Heart left ventricle (tissue), 13 donors: ENCODE data around the gene PUS1.
"Not testable (repeated sequence)": the region's sequence is repeated elsewhere in the genome, so short reads cannot be mapped to it uniquely, and the experiment has no call there.

Experiments
- POLR2A ChIP-seq, 2 donors: fragments of 450-650 bp; IDR thresholded peaks; one replicate each; pipeline ENCODE4 v1.6.1; 2017; ENCODE audit warnings: antibody characterized with exemption in 2 of 2, mild to moderate bottlenecking in 2 of 2, moderate library complexity in 2 of 2
- TF ChIP-seq, protein P1 (sequence below), 12 donors: fragments of 200-600 bp; sonication (generic) in 4 of 12; IDR thresholded peaks; one replicate each; pipeline versions ENCODE4 v1.5.0 to v1.8.0; 2018 to 2022; ENCODE audit warnings: antibody characterized with exemption in 12 of 12, mild to moderate bottlenecking in 5 of 12
- donor health status: ischemic (EF 13 %, LVEDD 7.1; RV severe dilation, severe dysfunction).
- donor health status: DM: no; HTN: yes; CAD: no.
- donor health status: DM: no; HTN: no; CAD: no.
- donor health status: ischemic (EF 25% LVEDD 6.9; RV normal size, moderate dysfunction).
- donor health status: ischemic (EF 25% LVEDD 5.7; RV mildly dilated, moderate dysfunction).
- donor health status: ischemic (EF 35%, LVEDD 5.7; RV mildly dilated, moderate dysfunction).
- donor health status: nonischemic (EF 11% LVEDD 7.7; RV severe dilation, severe dysfunction).
- donor health status: DM: yes; HTN: yes; CAD: no.
- donor health status: PGD.
- donor health status: ischemic (EF 29% LVEDD 5.4; RV normal size, mild dysfunction).
- donor health status: nonischemic (EF 23%, LVEDD 6.1; RV moderate dilation, normal function).

DNA sequence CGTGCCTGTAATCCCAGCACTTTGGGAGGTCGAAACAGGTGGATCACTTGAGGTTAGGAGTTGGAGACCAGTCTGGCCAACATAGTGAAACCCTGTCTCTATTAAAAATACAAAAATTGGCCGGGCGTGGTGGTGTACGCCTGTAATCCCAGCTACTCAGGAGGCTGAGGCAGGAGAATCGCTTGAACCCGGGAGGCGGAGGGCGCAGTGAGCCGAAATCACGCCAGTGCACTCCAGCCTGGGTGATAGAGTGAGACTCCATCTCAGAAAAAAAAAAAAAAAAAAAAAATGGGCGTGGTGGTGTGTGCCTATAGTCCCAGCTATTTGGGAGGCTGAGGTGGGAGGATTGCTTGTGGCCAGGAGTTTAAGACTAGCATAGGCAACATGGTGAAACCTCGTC, 25.4 kb downstream of the PUS1 start:
- TF ChIP-seq, protein P1, sequence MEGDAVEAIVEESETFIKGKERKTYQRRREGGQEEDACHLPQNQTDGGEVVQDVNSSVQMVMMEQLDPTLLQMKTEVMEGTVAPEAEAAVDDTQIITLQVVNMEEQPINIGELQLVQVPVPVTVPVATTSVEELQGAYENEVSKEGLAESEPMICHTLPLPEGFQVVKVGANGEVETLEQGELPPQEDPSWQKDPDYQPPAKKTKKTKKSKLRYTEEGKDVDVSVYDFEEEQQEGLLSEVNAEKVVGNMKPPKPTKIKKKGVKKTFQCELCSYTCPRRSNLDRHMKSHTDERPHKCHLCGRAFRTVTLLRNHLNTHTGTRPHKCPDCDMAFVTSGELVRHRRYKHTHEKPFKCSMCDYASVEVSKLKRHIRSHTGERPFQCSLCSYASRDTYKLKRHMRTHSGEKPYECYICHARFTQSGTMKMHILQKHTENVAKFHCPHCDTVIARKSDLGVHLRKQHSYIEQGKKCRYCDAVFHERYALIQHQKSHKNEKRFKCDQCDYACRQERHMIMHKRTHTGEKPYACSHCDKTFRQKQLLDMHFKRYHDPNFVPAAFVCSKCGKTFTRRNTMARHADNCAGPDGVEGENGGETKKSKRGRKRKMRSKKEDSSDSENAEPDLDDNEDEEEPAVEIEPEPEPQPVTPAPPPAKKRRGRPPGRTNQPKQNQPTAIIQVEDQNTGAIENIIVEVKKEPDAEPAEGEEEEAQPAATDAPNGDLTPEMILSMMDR (IDR thresholded peaks at IDR 0.05): not testable (repeated sequence)
- TF ChIP-seq POLR2A (IDR thresholded peaks at IDR 0.05): not testable (repeated sequence)
